ENCODE measurements around the gene CNIH2. TPM values are rescaled to one million over a fixed set of nuclear protein-coding genes. Genes with fewer than 3 reads are reported as not detected.
A peak's percentile ranks its signal among the peaks of the same experiment; 100 is the strongest.
"Not testable (repeated sequence)": the region's sequence is repeated elsewhere in the genome, so short reads cannot be mapped to it uniquely, and the experiment has no call there.

The CNIH2 gene
- total RNA-seq, 3 donors from 2014 or later, result 1.0 to 1.9 (median 1.3) TPM

- no peaks in the 10 kb centered on the region for H3K36me3 ChIP-seq (ENCODE audit: low read depth)
- intact Hi-C loops (cut with DNase I, micrococcal nuclease), result no loop called here
- ATAC-seq, result no peak
- H3K9me3 ChIP-seq, result no peaks in the 10 kb centered on the region
- no peak for DNase-seq
- H3K4me3 ChIP-seq, result no peak overlapping the region
- H3K4me1 ChIP-seq (ENCODE audit: low read depth), result peaks cover 12% of the 10 kb centered on the region
- TF ChIP-seq CTCF (IDR thresholded peaks at IDR 0.05), result no peak
Observed at GRCh38 chr11:66274219-66274618, 3.8 kb upstream of the CNIH2 start.

- H3K9me3 ChIP-seq, result no peaks in the 10 kb centered on the region
- TF ChIP-seq CTCF (IDR thresholded peaks at IDR 0.05), result no peak
- DNase-seq (no peak), ATAC-seq (no peak)
- H3K4me1 ChIP-seq (ENCODE audit: low read depth), result peaks cover 4% of the 10 kb centered on the region
- no peaks in the 10 kb centered on the region for H3K36me3 ChIP-seq (ENCODE audit: low read depth)
- H3K4me3 ChIP-seq, result no peak overlapping the region
- intact Hi-C loops (cut with DNase I, micrococcal nuclease), result no loop called here
Observed at GRCh38 chr11:66275396-66275795, 2.6 kb upstream of the CNIH2 start.

- DNase-seq (no peak), ATAC-seq (no peak)
- Histone ChIP-seq H3K4me3 (no peak overlapping the region), H3K9me3 (no peaks in the 10 kb centered on the region), H3K36me3 (ENCODE audit: low read depth) (no peaks in the 10 kb centered on the region), H3K4me1 (ENCODE audit: low read depth) (peaks cover 4% of the 10 kb centered on the region)
- no peak for TF ChIP-seq CTCF (IDR thresholded peaks at IDR 0.05)
- intact Hi-C loops (cut with DNase I, micrococcal nuclease), result no loop called here
Observed at GRCh38 chr11:66275984-66276612, 1.9 kb upstream of the CNIH2 start.

- intact Hi-C loops (cut with DNase I, micrococcal nuclease); H3K4me1 ChIP-seq (ENCODE audit: low read depth); H3K9me3 ChIP-seq; DNase-seq; H3K36me3 ChIP-seq (ENCODE audit: low read depth); ATAC-seq; H3K4me3 ChIP-seq: not testable (repeated sequence)
Observed at GRCh38 chr11:66276619-66277018, 1.4 kb upstream of the CNIH2 start.

GRCh38 chr11:66277064-66277463 lies 911 bp upstream of the CNIH2 start:
- H3K36me3 ChIP-seq (ENCODE audit: low read depth); H3K9me3 ChIP-seq; intact Hi-C loops (cut with DNase I, micrococcal nuclease); ATAC-seq; H3K4me1 ChIP-seq (ENCODE audit: low read depth); H3K4me3 ChIP-seq; DNase-seq: not testable (repeated sequence)

- peaks cover 10% of the 10 kb centered on the region for H3K4me1 ChIP-seq (ENCODE audit: low read depth)
- peak in 1 of 3 donors; percentile 45 for DNase-seq
- no peak for ATAC-seq
- H3K9me3 ChIP-seq, result no peaks in the 10 kb centered on the region
- intact Hi-C loops (cut with DNase I, micrococcal nuclease), result no loop called here
- no peak for TF ChIP-seq CTCF (IDR thresholded peaks at IDR 0.05)
- no peak overlapping the region for H3K4me3 ChIP-seq
- no peaks in the 10 kb centered on the region for H3K36me3 ChIP-seq (ENCODE audit: low read depth)
Observed at GRCh38 chr11:66278363-66279091, 552 bp downstream of the CNIH2 start.

Measured in mucosa of descending colon (tissue), 3 donors.